Activated CD4-positive, alpha-beta T cell treated with anti-CD3 and anti-CD28 coated beads, Interleukin-2, amount 50 U/mL, for 16 hours (primary cell): ENCODE measurements around the gene JARID2.

Source experiments
- DNase-seq: peaks from one replicate; pipeline ENCODE4 v3.0.0-alpha.2; 2020

The JARID2 gene

GRCh38 chr6:15361197-15361596 lies 115.3 kb downstream of the JARID2 start:
- DNase-seq = no peak

DNA sequence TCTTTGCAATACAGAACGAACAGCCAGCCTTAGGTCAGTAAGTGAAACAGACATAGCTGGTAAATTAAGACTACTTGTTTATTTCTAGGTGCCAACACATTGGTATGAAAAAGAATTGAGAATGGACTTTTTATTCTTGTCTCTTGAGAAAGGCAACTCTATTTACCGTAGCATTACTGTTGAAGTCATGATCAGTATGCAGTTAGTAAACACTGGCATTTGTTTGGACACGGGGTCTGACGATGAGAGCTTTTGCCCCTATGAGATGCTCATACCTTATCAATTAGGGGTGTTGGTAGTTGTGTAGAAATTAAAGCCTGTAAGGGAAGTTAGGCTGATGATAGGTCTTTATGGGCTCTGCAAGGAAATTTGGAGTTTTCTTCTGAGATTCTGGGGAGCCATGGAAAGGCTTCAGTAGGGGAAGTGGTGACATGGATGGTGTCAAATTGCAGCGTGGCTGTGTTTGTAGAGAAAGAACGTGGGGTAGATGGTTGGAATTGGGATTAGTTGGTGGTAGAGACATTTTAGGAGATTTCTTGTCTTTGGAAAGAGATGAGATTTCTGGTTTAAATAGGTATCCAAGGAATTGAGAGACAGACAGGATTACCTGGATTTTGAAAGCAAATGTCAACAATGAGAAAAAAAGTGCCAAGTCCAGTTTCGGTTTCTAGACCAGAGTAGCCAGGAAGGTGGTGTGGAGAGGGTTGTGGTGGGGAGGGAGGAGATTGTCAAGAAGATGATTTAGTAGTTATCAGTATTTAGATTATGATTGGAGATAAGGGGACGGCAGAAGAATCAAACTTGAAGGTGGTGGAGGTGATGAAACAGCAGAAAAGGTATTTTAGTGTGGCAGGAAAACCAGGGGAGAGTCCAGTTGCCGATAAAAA lies 116.6 kb downstream of the JARID2 start:
- no peak for DNase-seq

- no peak for DNase-seq
Measured at GRCh38 chr6:15363164-15363522, 117.3 kb downstream of the JARID2 start.

GRCh38 chr6:15363523-15364400 lies 117.9 kb downstream of the JARID2 start:
- peak; percentile 71 for DNase-seq

- no peak for DNase-seq
Measured at GRCh38 chr6:15364401-15365037, 118.7 kb downstream of the JARID2 start.

GRCh38 chr6:15365273-15365687 lies 119.4 kb downstream of the JARID2 start:
- peak; percentile 28 for DNase-seq

DNA sequence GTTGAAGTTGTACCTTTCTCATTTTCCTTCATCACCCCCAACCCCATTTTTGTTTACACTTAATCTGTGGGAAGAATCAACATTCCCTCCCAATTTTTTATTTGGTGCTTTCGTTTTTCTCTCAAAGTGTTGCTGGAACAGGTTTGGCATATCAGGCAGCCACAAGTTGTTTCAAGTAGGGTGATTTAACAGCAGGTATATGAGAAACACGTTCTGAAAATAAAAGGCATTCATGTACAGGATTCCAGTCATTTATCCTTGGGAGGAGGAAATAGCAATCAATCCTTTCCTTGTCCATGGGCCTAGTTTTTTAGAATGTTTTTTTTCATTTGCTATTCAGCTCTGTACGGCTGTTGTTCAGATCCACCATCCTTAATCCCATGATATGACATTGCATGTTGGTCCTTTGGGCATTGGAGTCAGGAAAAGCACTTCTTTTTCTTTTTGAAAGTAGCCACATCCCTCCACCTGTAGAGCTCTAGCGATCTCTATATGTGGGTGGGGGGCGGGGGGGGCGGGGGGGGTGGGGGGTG lies 120.2 kb downstream of the JARID2 start:
- DNase-seq = no peak

DNA sequence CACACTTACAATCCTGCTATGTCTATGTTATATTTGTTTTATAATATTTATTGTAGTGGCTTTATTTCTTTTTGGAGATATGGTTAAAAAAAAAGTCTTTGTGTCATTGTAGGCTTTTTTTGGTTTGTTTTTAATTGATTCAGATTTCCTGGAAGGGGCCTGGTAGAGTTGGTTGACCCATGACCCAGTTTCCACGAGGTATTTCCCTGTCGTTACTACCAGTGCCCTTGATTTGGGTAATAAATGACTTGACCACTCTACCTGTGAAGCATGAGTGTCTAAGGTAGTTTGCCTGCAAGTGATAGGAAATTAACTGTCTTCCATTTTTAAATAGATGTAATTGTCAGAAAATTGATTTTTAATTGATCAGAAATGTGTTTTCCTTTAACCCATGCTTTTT lies 121.0 kb downstream of the JARID2 start:
- DNase-seq = no peak

GRCh38 chr6:15368186-15368585 lies 122.3 kb downstream of the JARID2 start:
- no peak for DNase-seq

- DNase-seq = no peak
Measured at GRCh38 chr6:15368873-15369272, 123.0 kb downstream of the JARID2 start.

DNA sequence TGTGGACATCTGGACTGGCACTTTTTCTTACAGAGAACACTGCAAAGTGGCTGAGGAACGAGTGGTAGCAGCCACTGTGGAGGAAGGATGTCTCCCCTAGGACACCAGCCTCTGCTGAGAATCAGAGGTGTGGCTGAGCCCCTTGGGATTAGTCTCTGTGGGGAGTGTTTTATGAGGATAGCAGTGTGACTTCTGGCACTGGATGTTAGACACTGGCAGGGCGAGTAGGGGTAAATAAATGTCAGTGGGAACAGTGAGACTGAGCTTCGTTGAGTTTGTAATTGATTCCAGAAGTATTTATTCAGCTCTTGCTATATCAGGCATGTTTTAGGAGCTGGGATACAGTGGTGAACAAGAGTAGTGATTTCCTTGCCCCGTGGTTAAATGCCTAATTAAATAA lies 124.0 kb downstream of the JARID2 start:
- DNase-seq = no peak

- no peak for DNase-seq
Measured at GRCh38 chr6:15370733-15371671, 125.1 kb downstream of the JARID2 start.

GRCh38 chr6:15372932-15373331 lies 127.1 kb downstream of the JARID2 start:
- DNase-seq = no peak

DNA sequence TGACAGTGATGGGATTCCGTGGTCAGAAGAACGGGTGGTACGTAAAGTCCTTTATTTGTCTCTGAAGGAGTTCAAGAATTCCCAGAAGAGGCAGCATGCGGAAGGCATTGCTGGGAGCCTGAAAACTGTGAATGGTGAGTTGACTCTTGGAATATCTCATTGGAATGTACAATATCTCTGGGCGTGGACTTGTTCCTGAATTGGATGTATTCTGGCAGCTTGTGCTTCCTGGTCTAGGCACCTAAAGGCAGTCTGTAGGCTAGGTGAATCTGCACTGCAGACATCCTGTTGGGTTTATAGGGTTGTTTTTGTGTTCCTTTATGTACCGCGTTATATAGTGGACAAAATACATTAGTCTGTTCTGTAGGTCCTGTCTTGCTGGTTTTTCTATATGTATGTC lies 128.2 kb downstream of the JARID2 start:
- no peak for DNase-seq

GRCh38 chr6:15375018-15375417 lies 129.1 kb downstream of the JARID2 start:
- no peak for DNase-seq

DNA sequence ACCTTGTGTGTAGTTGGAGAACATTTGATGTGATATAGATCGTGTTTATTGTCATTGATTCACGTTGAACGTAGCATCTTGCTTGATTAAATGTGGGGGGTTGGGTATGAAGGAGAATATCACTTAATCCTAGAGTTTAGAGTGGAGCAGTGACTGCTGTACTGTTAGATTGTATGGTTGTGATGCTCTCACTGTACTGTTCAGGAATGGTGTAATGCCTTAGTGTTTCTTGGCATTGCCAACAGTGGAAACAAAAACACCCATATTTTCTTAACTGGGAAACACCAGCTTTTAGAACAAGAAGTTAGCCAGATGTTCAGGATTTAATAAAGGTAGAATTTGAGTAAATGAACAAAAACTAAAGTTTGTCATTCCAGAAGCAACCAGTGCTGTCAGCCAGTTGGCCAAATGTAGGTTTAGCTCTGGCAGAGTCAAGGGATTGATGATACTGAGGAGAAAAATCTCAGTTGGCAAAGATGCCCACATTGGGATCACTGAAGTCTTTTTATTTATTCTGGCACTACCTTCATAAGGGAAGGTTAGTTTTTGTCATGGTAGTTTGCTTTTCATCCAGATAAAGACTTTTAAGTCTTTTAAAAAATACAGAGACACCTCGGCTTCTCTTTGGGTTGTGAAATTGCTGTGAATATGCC lies 129.9 kb downstream of the JARID2 start:
- no peak for DNase-seq

DNA sequence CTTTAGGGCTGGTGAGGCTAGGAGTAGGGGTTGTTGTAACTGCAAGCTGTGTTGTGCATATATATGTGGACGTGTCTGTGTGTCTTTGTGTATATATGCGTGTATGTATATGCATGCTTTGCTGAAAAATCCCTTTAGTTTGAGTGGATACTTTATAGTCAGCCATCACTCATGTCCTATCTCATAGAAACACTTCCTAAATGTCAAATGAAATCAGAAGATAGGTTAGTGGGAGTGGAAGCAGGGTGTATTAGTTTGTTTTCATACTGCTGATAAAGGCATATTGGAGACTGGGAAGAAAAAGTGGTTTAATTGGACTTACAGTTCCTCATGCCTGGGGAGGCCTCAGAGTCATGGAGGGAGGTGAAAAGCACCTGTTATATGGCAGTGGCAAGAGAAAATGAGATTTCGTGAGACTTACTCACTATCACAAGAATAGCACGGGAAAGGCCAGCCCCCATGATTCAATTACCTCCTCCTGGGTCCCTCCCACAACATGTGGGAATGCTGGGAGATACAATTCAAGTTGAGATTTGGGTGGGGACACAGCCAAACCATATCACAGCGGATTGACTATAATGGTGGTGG lies 131.1 kb downstream of the JARID2 start:
- no peak for DNase-seq

- DNase-seq = no peak
Measured at GRCh38 chr6:15378272-15378671, 132.4 kb downstream of the JARID2 start.

- no peak for DNase-seq
Measured at GRCh38 chr6:15378866-15379265, 133.0 kb downstream of the JARID2 start.

- DNase-seq = no peak
Measured at GRCh38 chr6:15380351-15380750, 134.5 kb downstream of the JARID2 start.

GRCh38 chr6:15382089-15382488 lies 136.2 kb downstream of the JARID2 start:
- no peak for DNase-seq
